HG03460 (cell line): ENCODE data around the gene B2M.

Source experiments
- ATAC-seq: cut with Tn5 transposase; IDR thresholded peaks from one replicate; pipeline ENCODE4 v1.9.1; 2021; ENCODE audit not compliant: unreplicated experiment

B2M gene

GRCh38 chr15:44765036-44765435 lies 53.7 kb downstream of the B2M start:
- ATAC-seq, result no peak
